NCI-H1930 (cell line): ENCODE results near the gene HNRNPAB.
"Not testable (repeated sequence)": the region's sequence is repeated elsewhere in the genome, so short reads cannot be mapped to it uniquely, and the experiment has no call there.

Experiments used
- DNase-seq, 2 experiments: peaks; one replicate each; lab custom pipeline; 2025; lab: John Stamatoyannopoulos, UW

The HNRNPAB gene

GRCh38 chr5:178245389-178245788, 41.1 kb downstream of the HNRNPAB start:
- no peak for DNase-seq

GRCh38 chr5:178246624-178247279, 42.4 kb downstream of the HNRNPAB start:
- no peak for DNase-seq

- no peak for DNase-seq
Observed at GRCh38 chr5:178247481-178248456, 43.4 kb downstream of the HNRNPAB start.

GRCh38 chr5:178248750-178249149, 44.4 kb downstream of the HNRNPAB start:
- no peak for DNase-seq

GRCh38 chr5:178249191-178249989, 45.1 kb downstream of the HNRNPAB start:
- no peak for DNase-seq

GRCh38 chr5:178250263-178250662, 45.9 kb downstream of the HNRNPAB start:
- no peak for DNase-seq

- no peak for DNase-seq
Observed at GRCh38 chr5:178252258-178252657, 47.9 kb downstream of the HNRNPAB start.

- DNase-seq: not testable (repeated sequence)
Observed at GRCh38 chr5:178253632-178254031, 49.3 kb downstream of the HNRNPAB start.

- DNase-seq: no peak
Observed at GRCh38 chr5:178256746-178257145, 52.4 kb downstream of the HNRNPAB start.

GRCh38 chr5:178257650-178258049, 53.3 kb downstream of the HNRNPAB start:
- DNase-seq: no peak

- no peak for DNase-seq
Observed at GRCh38 chr5:178259623-178260536, 55.5 kb downstream of the HNRNPAB start.
